Measurements from ENCODE around the gene TRAPPC2L. TPM values are rescaled to one million over a fixed set of nuclear protein-coding genes. Genes with fewer than 3 reads are reported as not detected.

TRAPPC2L gene
- total and polyA plus RNA-seq, 2 experiments from 2014 or later, result 30.9 to 114 TPM

GRCh38 chr16:88866151-88866920, 9.4 kb downstream of the TRAPPC2L start, which contains the start of gene PABPN1L:
Gene PABPN1L (minus strand): TSS chr16:88866660. CDS start chr16:88866606, 54 bp downstream.
- H3K27me3 ChIP-seq, result no peaks in the 10 kb centered on the region
- no peaks in the 10 kb centered on the region for H3K36me3 ChIP-seq
- H3K4me3 ChIP-seq, result no peak within 1 kb of the TSS
- no peak for TF ChIP-seq CTCF (IDR thresholded peaks at IDR 0.05; ENCODE audit: low read depth, low read length)
- no peak within 1 kb of the TSS for H3K27ac ChIP-seq
- H3K9me3 ChIP-seq (ENCODE audit: low read depth), result no peaks in the 10 kb centered on the region
- H3K4me1 ChIP-seq (ENCODE audit: low read depth), result peaks cover 5% of the 10 kb centered on the region
- no peak for DNase-seq (ENCODE audit: low read depth in 1 of 2, low spot score in 1 of 2)

- Histone ChIP-seq H3K36me3 (no peaks in the 10 kb centered on the region), H3K27me3 (no peaks in the 10 kb centered on the region), H3K4me1 (ENCODE audit: low read depth) (peaks cover 6% of the 10 kb centered on the region), H3K9me3 (ENCODE audit: low read depth) (no peaks in the 10 kb centered on the region), H3K4me3 (no peak overlapping the region), H3K27ac (no peak overlapping the region)
- no peak for DNase-seq (ENCODE audit: low read depth in 1 of 2, low spot score in 1 of 2)
- no peak for TF ChIP-seq CTCF (IDR thresholded peaks at IDR 0.05; ENCODE audit: low read depth, low read length)
Measured at GRCh38 chr16:88867581-88868246, 10.8 kb downstream of the TRAPPC2L start.

- no peak for TF ChIP-seq CTCF (IDR thresholded peaks at IDR 0.05; ENCODE audit: low read depth, low read length)
- Histone ChIP-seq H3K4me3 (no peak overlapping the region), H3K4me1 (ENCODE audit: low read depth) (peaks cover 6% of the 10 kb centered on the region), H3K9me3 (ENCODE audit: low read depth) (no peaks in the 10 kb centered on the region), H3K27me3 (no peaks in the 10 kb centered on the region), H3K36me3 (no peaks in the 10 kb centered on the region), H3K27ac (no peak overlapping the region)
- DNase-seq (ENCODE audit: low read depth in 1 of 2, low spot score in 1 of 2), result no peak
Measured at GRCh38 chr16:88868974-88869672, 12.2 kb downstream of the TRAPPC2L start.

DNA sequence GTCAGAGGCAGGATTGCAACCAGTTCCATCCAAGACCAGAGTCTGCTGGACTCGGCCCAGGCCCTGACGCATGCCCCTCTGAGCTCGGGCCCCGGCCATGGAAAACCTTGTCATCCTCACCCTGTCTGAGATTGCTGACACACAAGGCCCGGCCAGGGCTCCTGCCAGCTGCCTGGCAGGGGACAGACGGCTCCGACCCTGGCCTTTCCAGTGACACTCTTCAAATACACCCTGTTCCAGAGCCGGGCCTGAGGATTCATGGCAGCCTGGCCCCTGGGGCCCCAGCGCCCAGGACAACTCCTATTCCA, 12.7 kb downstream of the TRAPPC2L start:
- DNase-seq (ENCODE audit: low read depth in 1 of 2, low spot score in 1 of 2), result no peak
- H3K27me3 ChIP-seq, result no peaks in the 10 kb centered on the region
- H3K27ac ChIP-seq, result no peak overlapping the region
- H3K36me3 ChIP-seq, result no peaks in the 10 kb centered on the region
- TF ChIP-seq CTCF (IDR thresholded peaks at IDR 0.05; ENCODE audit: low read depth, low read length), result no peak
- H3K9me3 ChIP-seq (ENCODE audit: low read depth), result no peaks in the 10 kb centered on the region
- H3K4me3 ChIP-seq, result no peak overlapping the region
- H3K4me1 ChIP-seq (ENCODE audit: low read depth), result peaks cover 6% of the 10 kb centered on the region

GRCh38 chr16:88870608-88871348, 13.9 kb downstream of the TRAPPC2L start:
- no peaks in the 10 kb centered on the region for H3K27me3 ChIP-seq
- peaks cover 6% of the 10 kb centered on the region for H3K4me1 ChIP-seq (ENCODE audit: low read depth)
- no peak for TF ChIP-seq CTCF (IDR thresholded peaks at IDR 0.05; ENCODE audit: low read depth, low read length)
- H3K9me3 ChIP-seq (ENCODE audit: low read depth), result no peaks in the 10 kb centered on the region
- no peak for DNase-seq (ENCODE audit: low read depth in 1 of 2, low spot score in 1 of 2)
- H3K4me3 ChIP-seq, result no peak overlapping the region
- H3K36me3 ChIP-seq, result no peaks in the 10 kb centered on the region
- H3K27ac ChIP-seq, result no peak overlapping the region
